ENCODE measurements around the gene GHRHR. TPM values are rescaled to one million over a fixed set of nuclear protein-coding genes. Genes with fewer than 3 reads are reported as not detected.

Gene GHRHR
- polyA plus RNA-seq, 3 donors: not detected

DNA sequence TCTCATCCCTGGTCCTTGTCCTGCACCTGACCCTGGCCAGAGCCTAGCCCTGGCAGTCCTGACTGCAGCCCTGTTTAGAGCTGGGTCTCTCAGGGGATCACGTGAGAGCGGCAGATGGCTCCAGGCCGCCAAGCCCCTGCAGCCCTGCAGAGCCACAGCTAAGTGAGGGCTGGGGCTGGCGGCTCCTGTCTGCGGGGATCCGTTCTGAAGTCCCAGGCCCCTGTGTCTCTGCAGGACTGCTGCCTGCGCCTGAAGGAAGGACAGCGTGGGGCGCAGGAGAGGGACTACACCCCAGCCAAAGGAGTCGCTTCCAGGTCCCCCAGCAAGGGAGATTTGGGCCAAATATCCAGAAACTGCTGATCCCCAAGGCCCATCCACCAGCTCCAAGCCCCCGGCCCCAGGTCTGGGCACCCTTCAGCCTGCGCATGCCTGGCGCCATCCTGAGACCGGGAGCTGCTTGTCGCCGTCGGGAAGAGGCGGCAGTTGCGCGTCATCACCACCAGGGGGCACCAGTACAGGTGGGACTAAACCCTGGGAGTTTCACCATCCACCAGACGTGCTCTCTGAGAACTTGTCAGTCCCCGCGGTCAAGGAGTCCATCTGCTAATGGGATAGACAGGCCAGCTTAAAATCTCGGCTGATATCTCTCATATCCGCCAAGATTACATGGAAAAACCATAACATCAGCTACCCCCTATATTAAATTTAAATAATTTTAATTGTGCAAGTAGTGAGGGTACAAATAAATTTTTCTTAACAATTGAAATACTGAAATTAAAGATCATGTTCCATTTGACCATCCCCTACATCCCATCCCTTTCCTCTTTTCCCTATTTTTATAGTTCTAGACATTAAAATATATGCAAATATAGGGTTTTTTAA, 25.1 kb upstream of the GHRHR start:
- H3K4me3 Mint-ChIP-seq: no peak overlapping the region
- H3K9ac ChIP-seq (ENCODE audit: insufficient read depth, low read length, poor library complexity, severe bottlenecking): no peak overlapping the region
- no peak overlapping the region for H3K4me3 ChIP-seq (replicated peaks in 1 of 3; ENCODE audit: low read depth in 2 of 3, low read length in 3 of 3)
- no peak overlapping the region for H3K27ac Mint-ChIP-seq
- TF ChIP-seq, protein P1, sequence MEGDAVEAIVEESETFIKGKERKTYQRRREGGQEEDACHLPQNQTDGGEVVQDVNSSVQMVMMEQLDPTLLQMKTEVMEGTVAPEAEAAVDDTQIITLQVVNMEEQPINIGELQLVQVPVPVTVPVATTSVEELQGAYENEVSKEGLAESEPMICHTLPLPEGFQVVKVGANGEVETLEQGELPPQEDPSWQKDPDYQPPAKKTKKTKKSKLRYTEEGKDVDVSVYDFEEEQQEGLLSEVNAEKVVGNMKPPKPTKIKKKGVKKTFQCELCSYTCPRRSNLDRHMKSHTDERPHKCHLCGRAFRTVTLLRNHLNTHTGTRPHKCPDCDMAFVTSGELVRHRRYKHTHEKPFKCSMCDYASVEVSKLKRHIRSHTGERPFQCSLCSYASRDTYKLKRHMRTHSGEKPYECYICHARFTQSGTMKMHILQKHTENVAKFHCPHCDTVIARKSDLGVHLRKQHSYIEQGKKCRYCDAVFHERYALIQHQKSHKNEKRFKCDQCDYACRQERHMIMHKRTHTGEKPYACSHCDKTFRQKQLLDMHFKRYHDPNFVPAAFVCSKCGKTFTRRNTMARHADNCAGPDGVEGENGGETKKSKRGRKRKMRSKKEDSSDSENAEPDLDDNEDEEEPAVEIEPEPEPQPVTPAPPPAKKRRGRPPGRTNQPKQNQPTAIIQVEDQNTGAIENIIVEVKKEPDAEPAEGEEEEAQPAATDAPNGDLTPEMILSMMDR (IDR thresholded peaks at IDR 0.05): peak; percentile 95
- no peaks in the 10 kb centered on the region for H3K4me1 Mint-ChIP-seq
- H3K4me2 ChIP-seq (replicated peaks; ENCODE audit: extremely low read depth, low read length, poor library complexity, severe bottlenecking): no peak overlapping the region
- peak; percentile 19 to 54 (median 29) for DNase-seq
- H3K27ac ChIP-seq (ENCODE audit: low read depth in 1 of 2, low read length in 2 of 2): no peak overlapping the region
- H3K36me3 Mint-ChIP-seq: no peaks in the 10 kb centered on the region
- no peak overlapping the region for H2AFZ ChIP-seq (ENCODE audit: insufficient read depth, low read depth, low read length, poor library complexity, severe bottlenecking)
- no peaks in the 10 kb centered on the region for H3K9me3 ChIP-seq (replicated peaks in 1 of 2; ENCODE audit: control insufficient read depth in 1 of 2, insufficient read depth in 1 of 2, low read length in 2 of 2)
- no peaks in the 10 kb centered on the region for H4K20me1 ChIP-seq (ENCODE audit: insufficient read depth, low read length)
- H3K36me3 ChIP-seq (replicated peaks in 1 of 2; ENCODE audit: control insufficient read depth in 1 of 2, insufficient read depth in 2 of 2, low read length in 2 of 2): no peaks in the 10 kb centered on the region
- no peaks in the 10 kb centered on the region for H3K4me1 ChIP-seq (ENCODE audit: control insufficient read depth in 1 of 2, insufficient read depth in 2 of 2, low read length in 2 of 2)
- H3K27me3 ChIP-seq (ENCODE audit: control insufficient read depth in 2 of 2, insufficient read depth in 2 of 2, low read length in 2 of 2): peaks cover 3 to 20% of the 10 kb centered on the region in 2 donors
- H3K27me3 Mint-ChIP-seq (ENCODE audit: low read depth in 3 of 3): peaks cover 6 to 35% (median 10%) of the 10 kb centered on the region in 3 donors
- 21% methylated on average over 17 of the region's 25 CpGs for WGBS (ENCODE audit: insufficient coverage)
- intact Hi-C loops (cut with micrococcal nuclease): no loop called here
- no peaks in the 10 kb centered on the region for H3K79me2 ChIP-seq (ENCODE audit: insufficient read depth, low read length)
- H3K9me3 Mint-ChIP-seq: peaks cover 0 to 2% (median 0%) of the 10 kb centered on the region in 7 donors

DNA sequence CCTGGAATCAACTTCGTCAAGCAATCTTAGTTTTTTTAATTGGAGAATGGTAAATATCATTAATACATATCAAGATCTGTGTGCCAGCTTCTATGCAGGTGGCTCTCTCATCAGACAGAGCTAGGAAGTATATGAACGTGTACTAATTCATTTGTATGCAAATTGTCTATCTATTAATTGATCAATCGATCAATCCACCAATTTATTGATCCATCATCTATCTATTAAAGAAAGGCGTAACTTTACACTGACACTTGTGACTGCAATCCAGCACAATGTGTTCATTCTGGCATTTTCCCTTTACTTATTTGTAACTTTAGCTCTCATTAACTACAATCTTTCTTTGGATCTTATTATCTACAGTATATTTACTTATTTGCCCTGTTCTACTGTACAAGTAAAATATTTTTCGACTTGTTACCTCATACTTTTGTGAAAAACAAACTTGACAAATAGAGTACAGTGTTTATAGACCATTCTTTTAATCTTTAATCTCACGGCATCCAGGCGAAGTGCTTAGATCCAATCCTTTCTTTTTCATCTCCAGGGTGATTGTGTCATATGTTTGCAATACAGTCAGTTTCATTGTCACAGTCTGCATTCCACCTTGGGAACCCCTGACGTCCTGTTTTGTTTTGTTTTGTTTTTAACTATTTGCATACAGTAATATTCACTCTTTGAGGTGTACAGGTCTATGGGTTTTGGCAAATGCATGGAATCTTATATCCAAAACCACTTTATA, 22.0 kb upstream of the GHRHR start:
- Histone ChIP-seq H3K4me2 (replicated peaks; ENCODE audit: extremely low read depth, low read length, poor library complexity, severe bottlenecking) (no peak overlapping the region), H3K9ac (ENCODE audit: insufficient read depth, low read length, poor library complexity, severe bottlenecking) (no peak overlapping the region), H3K27ac (ENCODE audit: low read depth in 1 of 2, low read length in 2 of 2) (no peak overlapping the region), H3K27me3 (ENCODE audit: control insufficient read depth in 2 of 2, insufficient read depth in 2 of 2, low read length in 2 of 2) (peaks cover 5 to 20% of the 10 kb centered on the region in 2 donors), H4K20me1 (ENCODE audit: insufficient read depth, low read length) (no peaks in the 10 kb centered on the region), H3K79me2 (ENCODE audit: insufficient read depth, low read length) (no peaks in the 10 kb centered on the region), H3K9me3 (replicated peaks in 1 of 2; ENCODE audit: control insufficient read depth in 1 of 2, insufficient read depth in 1 of 2, low read length in 2 of 2) (peaks cover 0 to 6% of the 10 kb centered on the region in 2 donors), H2AFZ (ENCODE audit: insufficient read depth, low read depth, low read length, poor library complexity, severe bottlenecking) (no peak overlapping the region), H3K4me3 (replicated peaks in 1 of 3; ENCODE audit: low read depth in 2 of 3, low read length in 3 of 3) (no peak overlapping the region), H3K36me3 (replicated peaks in 1 of 2; ENCODE audit: control insufficient read depth in 1 of 2, insufficient read depth in 2 of 2, low read length in 2 of 2) (no peaks in the 10 kb centered on the region), H3K4me1 (ENCODE audit: control insufficient read depth in 1 of 2, insufficient read depth in 2 of 2, low read length in 2 of 2) (no peaks in the 10 kb centered on the region)
- Mint-ChIP-seq H3K27me3 (ENCODE audit: low read depth in 3 of 3) (peaks cover 6 to 36% (median 10%) of the 10 kb centered on the region in 3 donors), H3K27ac (no peak overlapping the region), H3K4me3 (no peak overlapping the region), H3K9me3 (peaks cover 0 to 11% (median 5%) of the 10 kb centered on the region in 7 donors), H3K36me3 (no peaks in the 10 kb centered on the region), H3K4me1 (no peaks in the 10 kb centered on the region)
- TF ChIP-seq, protein P1 (IDR thresholded peaks at IDR 0.05): no peak
- no peak for DNase-seq
- 80% methylated on average over 2 of the region's 8 CpGs for WGBS (ENCODE audit: insufficient coverage)
- intact Hi-C loops (cut with micrococcal nuclease): no loop called here

Measured in CD14-positive monocyte (primary cell).